H1 (cell line): ENCODE measurements around the gene MLLT6. TPM values are rescaled to one million over a fixed set of nuclear protein-coding genes. Genes with fewer than 3 reads are reported as not detected.
A peak's percentile ranks its signal among the peaks of the same experiment; 100 is the strongest.

Experiments
- CTCF ChIA-PET: fragments of 300-600 bp; sonication (Branson Sonifier 250); formaldehyde crosslinking; loops from one replicate; lab custom pipeline; 2021; ENCODE audit not compliant: partially characterized antibody; lab: Charles Lee
- POLR2A ChIA-PET: fragments of 300-600 bp; sonication (Branson Sonifier 250); formaldehyde crosslinking; loops from one replicate; lab custom pipeline; 2021; ENCODE audit warnings: inconsistent platforms; ENCODE audit not compliant: partially characterized antibody; lab: Charles Lee
- DNase-seq, 2 experiments: peaks; one replicate each; pipeline versions ENCODE4 v3.0.0 to v3.0.0-alpha.2; 2010 to 2022; ENCODE audit warnings: low spot score in 2 of 2, low read depth in 1 of 2, mixed read lengths in 1 of 2
- FAIRE-seq: peaks from 2 replicates; lab custom pipeline; 2011; peaks lifted over from hg19 to GRCh38; lab: Jason Lieb, UNC
- H2AFZ ChIP-seq: 2 replicates; pipeline ENCODE4 v1.8.1; 2012; ENCODE audit warnings: low read length, inconsistent platforms
- H2AK5ac ChIP-seq: 2 replicates; pipeline ENCODE4 v1.6.1; 2013; ENCODE audit warnings: low read depth, low read length
- H2BK120ac ChIP-seq: replicated peaks from 2 replicates; pipeline ENCODE3; 2013; ENCODE audit warnings: low read depth, low read length, inconsistent platforms
- H2BK12ac ChIP-seq: 2 replicates; pipeline ENCODE4 v1.6.1; 2013; ENCODE audit warnings: low read depth, low read length
- H2BK15ac ChIP-seq: 2 replicates; pipeline ENCODE4 v1.6.1; 2013; ENCODE audit warnings: low read length
- H2BK20ac ChIP-seq: 2 replicates; pipeline ENCODE4 v1.6.1; 2013; ENCODE audit warnings: low read length
- H2BK5ac ChIP-seq: 2 replicates; pipeline ENCODE4 v1.6.1; 2013; ENCODE audit warnings: low read depth, low read length
- H3K14ac ChIP-seq: 2 replicates; pipeline ENCODE4 v1.6.1; 2013; ENCODE audit warnings: inconsistent platforms; ENCODE audit not compliant: insufficient read length
- H3K18ac ChIP-seq: 2 replicates; pipeline ENCODE4 v1.6.1; 2013; ENCODE audit warnings: low read length; ENCODE audit errors: extremely low read depth
- H3K23ac ChIP-seq: 2 replicates; pipeline ENCODE4 v1.6.1; 2013; ENCODE audit warnings: inconsistent platforms; ENCODE audit not compliant: insufficient read length
- H3K23me2 ChIP-seq: 2 replicates; pipeline ENCODE4 v1.6.1; 2013; ENCODE audit warnings: low read depth, low read length
- H3K27ac ChIP-seq: 2 replicates; pipeline ENCODE4 v1.6.1; 2011; ENCODE audit warnings: low read depth, low read length, inconsistent platforms
- H3K27me3 ChIP-seq, 4 experiments: replicated peaks in 1 of 4; 1 replicate in 1 of 4; 2 replicates in 3 of 4; pipeline versions ENCODE4 v1.6.1 to v1.8.1; 2011 to 2013; ENCODE audit warnings: low read length in 3 of 4, mild to moderate bottlenecking in 3 of 4, inconsistent platforms in 2 of 4, mixed read lengths in 2 of 4, moderate library complexity in 1 of 4; ENCODE audit not compliant: control insufficient read depth in 3 of 4, insufficient read depth in 3 of 4; ENCODE audit errors: extremely low read depth in 1 of 4
- H3K36me3 ChIP-seq, 4 experiments: 2 replicates each; pipeline versions ENCODE4 v1.6.1 to v1.8.1; 2011 to 2013; ENCODE audit warnings: mild to moderate bottlenecking in 4 of 4, low read length in 3 of 4, moderate library complexity in 2 of 4, control low read depth in 1 of 4, inconsistent platforms in 1 of 4; ENCODE audit not compliant: insufficient read depth in 4 of 4, control insufficient read depth in 2 of 4
- H3K4ac ChIP-seq: replicated peaks from 2 replicates; pipeline ENCODE3; 2013; ENCODE audit warnings: low read length, low read depth, mixed read lengths, inconsistent platforms; ENCODE audit not compliant: insufficient read length
- H3K4me1 ChIP-seq, 4 experiments: replicated peaks in 1 of 4; 1 replicate in 1 of 4; 2 replicates in 3 of 4; pipeline versions ENCODE4 v1.6.1 to v1.8.1; 2011 to 2013; ENCODE audit warnings: low read length in 3 of 4, inconsistent platforms in 2 of 4, mixed read lengths in 1 of 4; ENCODE audit not compliant: insufficient read depth in 4 of 4, control insufficient read depth in 3 of 4
- H3K4me2 ChIP-seq, 2 experiments: 2 replicates each; pipeline versions ENCODE4 v1.6.1 to v1.8.1; 2011 to 2013; ENCODE audit warnings: low read depth in 2 of 2, low read length in 2 of 2, control low read depth in 1 of 2, inconsistent platforms in 1 of 2, mild to moderate bottlenecking in 1 of 2; ENCODE audit not compliant: insufficient read depth in 1 of 2
- H3K4me3 ChIP-seq, 4 experiments: fragments of 200-600, 300-600 bp in 1 of 4; sonication (generic), shearing (Covaris generic), sonication (Bioruptor Twin) in 1 of 4; 2 replicates each; pipeline versions ENCODE4 v1.5.1 to v1.8.1; 2011 to 2016; ENCODE audit warnings: low read length in 4 of 4, low read depth in 3 of 4, control low read depth in 2 of 4, inconsistent platforms in 2 of 4, mild to moderate bottlenecking in 2 of 4, mixed read lengths in 1 of 4, moderate library complexity in 1 of 4; ENCODE audit not compliant: insufficient read depth in 2 of 4; ENCODE audit errors: extremely low read depth in 1 of 4
- H3K56ac ChIP-seq: replicated peaks from 2 replicates; pipeline ENCODE3; 2013; ENCODE audit warnings: low read depth, mild to moderate bottlenecking, mixed read lengths, low read length, inconsistent platforms; ENCODE audit not compliant: insufficient read length
- H3K79me1 ChIP-seq: 2 replicates; pipeline ENCODE4 v1.6.1; 2013; ENCODE audit warnings: low read depth, low read length, control low read depth
- H3K79me2 ChIP-seq, 2 experiments: 2 replicates each; pipeline versions ENCODE4 v1.6.1 to v1.8.1; 2012 to 2013; ENCODE audit warnings: low read length in 2 of 2, mild to moderate bottlenecking in 2 of 2, inconsistent platforms in 1 of 2; ENCODE audit not compliant: insufficient read depth in 2 of 2, control insufficient read depth in 1 of 2
- H3K9ac ChIP-seq, 4 experiments: replicated peaks in 1 of 4; 1 replicate in 1 of 4; 2 replicates in 3 of 4; pipeline versions ENCODE4 v1.6.1 to v1.8.1; 2011 to 2013; ENCODE audit warnings: low read depth in 3 of 4, low read length in 3 of 4, control low read depth in 2 of 4, mild to moderate bottlenecking in 2 of 4, moderate library complexity in 2 of 4, inconsistent platforms in 1 of 4; ENCODE audit errors: extremely low read depth in 1 of 4
- H3K9me3 ChIP-seq, 2 experiments: 2 replicates each; pipeline versions ENCODE4 v1.6.1 to v1.8.1; 2012 to 2013; ENCODE audit warnings: mild to moderate bottlenecking in 2 of 2, moderate library complexity in 2 of 2, control low read depth in 1 of 2, inconsistent platforms in 1 of 2, low read depth in 1 of 2, low read length in 1 of 2, mixed read lengths in 1 of 2; ENCODE audit not compliant: insufficient read depth in 2 of 2
- H4K20me1 ChIP-seq, 2 experiments: replicated peaks in 1 of 2; 2 replicates each; pipeline versions ENCODE3 to v1.8.1; 2011 to 2013; ENCODE audit warnings: inconsistent platforms in 2 of 2, low read length in 2 of 2, mild to moderate bottlenecking in 1 of 2; ENCODE audit not compliant: insufficient read depth in 2 of 2, control insufficient read depth in 1 of 2
- H4K5ac ChIP-seq: 2 replicates; pipeline ENCODE4 v1.6.1; 2013; ENCODE audit warnings: low read length, low read depth, mixed read lengths, inconsistent platforms; ENCODE audit not compliant: insufficient read length
- H4K8ac ChIP-seq: 2 replicates; pipeline ENCODE4 v1.8.0; 2013; ENCODE audit warnings: mild to moderate bottlenecking, moderate library complexity, low read length, inconsistent platforms; ENCODE audit not compliant: insufficient read depth; ENCODE audit errors: extremely low read depth
- H4K91ac ChIP-seq: replicated peaks from 2 replicates; pipeline ENCODE3; 2013; ENCODE audit warnings: low read length, mixed read lengths, inconsistent platforms; ENCODE audit not compliant: insufficient read length
- RAD21 ChIP-seq, 2 experiments: IDR thresholded peaks in 1 of 2; conservative IDR thresholded peaks in 1 of 2; 2 replicates each; pipeline ENCODE4 v1.6.1; 2011; ENCODE audit warnings: low read depth in 2 of 2, low read length in 2 of 2, improper control_type of control experiment in 1 of 2, inconsistent platforms in 1 of 2, mild to moderate bottlenecking in 1 of 2, moderate library complexity in 1 of 2
- YY1 ChIP-seq: IDR thresholded peaks from 2 replicates; pipeline ENCODE4 v1.6.1; 2011; ENCODE audit warnings: low read depth, mild to moderate bottlenecking, low read length
- WGBS, 2 experiments: shearing (Covaris generic) in 1 of 2; methylation state at CpG; one replicate each; pipeline versions ENCODE4 v1.1.6 to v1.1.7; 2013 to 2015; ENCODE audit warnings: low lambda C conversion rate in 2 of 2, mixed read lengths in 2 of 2, inconsistent platforms in 1 of 2, low coverage in 1 of 2, missing lambda C conversion rate in 1 of 2; ENCODE audit not compliant: insufficient replicate concordance in 2 of 2, insufficient coverage in 1 of 2, insufficient read length in 1 of 2; ENCODE audit errors: extremely low coverage in 1 of 2, missing lambda C conversion rate in 1 of 2; 5-methylcytosine and 5-hydroxymethylcytosine counted together
- polyA plus RNA-seq, 7 experiments: library from polyadenylated mRNA; depleted of rRNA in 3 of 7; stranded (reverse) in 5 of 7; unstranded in 2 of 7; fragments of >200 nt in 5 of 7; fragments of 200-250 nt in 2 of 7; gene quantifications; 1 replicate in 5 of 7; 2 replicates in 1 of 7; 4 replicates in 1 of 7; pipeline versions ENCODE4 v1.2.1 to v1.2.3, GENCODE V29; 2011 to 2013; ENCODE audit warnings: missing spikeins in 2 of 7, mixed read lengths in 2 of 7
- total RNA-seq: library from RNA; stranded (reverse); fragmentation: NEBNext Ultra II Directional; extraction: Animal tissue kit (Norgen Biotek cat#: 25700); gene quantifications from 2 replicates; pipeline ENCODE4 v1.2.1, GENCODE V29; 2021

Gene MLLT6
- total and polyA plus RNA-seq, 2 of the 8 experiments (the other 6 are each of a cell fraction or from before 2014, with no cell fraction given): 6.5 to 8.0 TPM

DNA sequence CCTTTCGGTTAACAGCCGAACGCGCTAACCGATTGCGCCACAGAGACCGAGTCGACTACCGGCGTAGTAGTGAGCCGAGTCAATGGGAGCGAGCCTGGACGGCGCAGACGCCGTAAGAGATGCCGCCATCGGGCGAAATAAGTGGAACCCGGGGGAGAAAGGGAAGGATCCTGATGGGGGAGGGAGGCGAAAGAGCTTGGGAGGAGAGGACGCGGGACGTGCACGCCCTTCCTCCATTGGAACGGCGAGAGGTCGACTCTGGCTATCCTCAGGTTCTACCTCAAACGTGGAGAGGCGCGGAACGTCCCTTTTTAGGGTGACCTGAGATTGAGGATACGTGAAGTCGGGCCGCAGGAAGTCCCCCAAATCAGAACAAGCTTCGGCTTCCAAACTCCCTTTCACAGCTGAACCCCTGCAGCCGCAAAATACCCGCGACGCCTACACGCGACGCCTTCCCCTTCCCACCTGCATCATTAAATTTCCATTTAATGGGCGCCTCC, 46.8 kb downstream of the MLLT6 start:
- no peak overlapping the region for H3K23ac ChIP-seq
- ChIA-PET POLR2A (interaction anchor here (0.6 to 3.6 kb wide), 15 partner anchors 10 to 699 kb away, joined by 3 to 22 read pairs (median 4); partner anchors contain the start of genes LASP1, MED1, MLLT6 and RPL19), CTCF (interaction anchor here (0.6 to 1.7 kb wide), 7 partner anchors 17 to 117 kb away, joined by 3 to 8 read pairs (median 3); no protein-coding TSS in a partner anchor)
- H3K23me2 ChIP-seq: peaks cover 38% of the 10 kb centered on the region
- H3K56ac ChIP-seq: peak overlapping the region; percentile 73
- H3K4me3 ChIP-seq: peak overlapping the region; percentile 86 to 99 (median 90)
- peak overlapping the region; percentile 81 for H3K18ac ChIP-seq
- H2BK5ac ChIP-seq: peak overlapping the region; percentile 82
- H4K91ac ChIP-seq: peak overlapping the region; percentile 29
- peak overlapping the region; percentile 53 for H4K8ac ChIP-seq
- H3K14ac ChIP-seq: no peak overlapping the region
- H3K27ac ChIP-seq: peak overlapping the region; percentile 63; the same call in 1 of the 2 replicates
- peak overlapping the region; percentile 64 to 86 (median 76) for H3K9ac ChIP-seq
- peak overlapping the region; percentile 18; the same call in 1 of the 2 replicates for H2AK5ac ChIP-seq
- peaks cover 3 to 21% of the 10 kb centered on the region in 2 experiments; a peak in 3 of 4 replicates for H3K79me2 ChIP-seq
- H3K4me1 ChIP-seq: peaks cover 0 to 6% (median 3%) of the 10 kb centered on the region in 4 experiments; a peak in 5 of 7 replicates
- peaks cover 5 to 13% (median 10%) of the 10 kb centered on the region in 4 experiments; a peak in 7 of 8 replicates for H3K36me3 ChIP-seq
- peak overlapping the region; percentile 68; the same call in 1 of the 2 replicates for H2AFZ ChIP-seq
- no peak for FAIRE-seq
- WGBS, 2 experiments: 2% methylated on average over 44 of the region's 44 CpGs; no CpG with 5 or more reads in 1 of the 2 experiments
- H3K27me3 ChIP-seq: peaks cover 0 to 11% (median 5%) of the 10 kb centered on the region in 4 experiments; a peak in 5 of 7 replicates
- H2BK20ac ChIP-seq: no peak overlapping the region
- H2BK12ac ChIP-seq: peak overlapping the region; percentile 70; the same call in 1 of the 2 replicates
- H2BK15ac ChIP-seq: peak overlapping the region; percentile 40; the same call in 1 of the 2 replicates
- peak overlapping the region; percentile 51 for H4K5ac ChIP-seq
- H3K9me3 ChIP-seq: no peaks in the 10 kb centered on the region
- peaks cover 0 to 6% of the 10 kb centered on the region in 2 experiments for H4K20me1 ChIP-seq
- peak overlapping the region; percentile 70 to 89 for H3K4me2 ChIP-seq
- H3K4ac ChIP-seq: peak overlapping the region; percentile 10
- peak in 1 of 2 experiments; percentile 95 for DNase-seq
- peaks cover 2% of the 10 kb centered on the region; the same call in 1 of the 2 replicates for H3K79me1 ChIP-seq
- peak overlapping the region; percentile 7 for H2BK120ac ChIP-seq
- TF ChIP-seq RAD21 (IDR thresholded peaks at IDR 0.05 in 1 of 2, conservative IDR thresholded peaks at IDR 0.05 in 1 of 2; ENCODE audit: low read depth in 2 of 2, low read length in 2 of 2) (no peak), YY1 (peak; percentile 72)
